Naive thymus-derived CD8-positive, alpha-beta T cell (primary cell): ENCODE measurements around the gene ECT2. TPM values are rescaled to one million over a fixed set of nuclear protein-coding genes. Genes with fewer than 3 reads are reported as not detected.
"Not testable (repeated sequence)": the region's sequence is repeated elsewhere in the genome, so short reads cannot be mapped to it uniquely, and the experiment has no call there.

Experiments used
- ATAC-seq, 2 donors: fragments of 150-1000 bp; cut with Tn5 transposase in 1 of 2; sonication (Bioruptor Pico), chemical (Tn5 transposase) in 1 of 2; 1 replicate in 1 of 2; 2 replicates in 1 of 2; pipeline ENCODE4 v1.10.0; 2021; ENCODE audit warnings: mild to moderate bottlenecking in 2 of 2, moderate library complexity in 2 of 2
- POLR2A ChIA-PET: fragments of 350-600 bp; sonication (Branson Sonifier 250); formaldehyde crosslinking; loops from one replicate; lab custom pipeline; 2021; ENCODE audit warnings: antibody characterized with exemption; lab: Charles Lee
- DNase-seq, 10 donors: peaks; one replicate each; pipeline versions ENCODE4 v3.0.0 to v3.0.0-alpha.2; 2020 to 2022
- H3K27ac Mint-ChIP-seq, 10 donors: one replicate each; pipeline ENCODE4 v1.8.0; 2020 to 2022; ENCODE audit warnings: mild to moderate bottlenecking in 10 of 10, mixed read lengths in 10 of 10, moderate library complexity in 4 of 10, inconsistent platforms in 1 of 10
- H3K27me3 Mint-ChIP-seq, 5 donors: one replicate each; pipeline ENCODE4 v1.8.0; 2021 to 2022; ENCODE audit warnings: mixed read lengths in 5 of 5
- H3K36me3 Mint-ChIP-seq, 3 donors: one replicate each; pipeline ENCODE4 v1.8.0; 2020 to 2022; ENCODE audit warnings: mixed read lengths in 3 of 3, mild to moderate bottlenecking in 2 of 3, inconsistent platforms in 1 of 3
- H3K4me1 Mint-ChIP-seq, 4 donors: one replicate each; pipeline ENCODE4 v1.8.0; 2021 to 2022; ENCODE audit warnings: mixed read lengths in 4 of 4
- H3K4me3 Mint-ChIP-seq, 10 donors: one replicate each; pipeline ENCODE4 v1.8.0; 2020 to 2022; ENCODE audit warnings: mild to moderate bottlenecking in 10 of 10, mixed read lengths in 10 of 10, moderate library complexity in 6 of 10, inconsistent platforms in 1 of 10
- H3K9me3 Mint-ChIP-seq, 9 donors: one replicate each; pipeline ENCODE4 v1.8.0; 2020 to 2022; ENCODE audit warnings: mixed read lengths in 9 of 9, mild to moderate bottlenecking in 3 of 9, inconsistent platforms in 1 of 9, moderate library complexity in 1 of 9
- polyA plus RNA-seq, 3 donors: library from polyadenylated mRNA; unstranded; fragments of 300-500 nt; fragmentation: Illumina TruSeq; gene quantifications; one replicate each; pipeline ENCODE4 v1.2.3, GENCODE V29; 2021
- total RNA-seq, 8 experiments: library from RNA in 2 of 8; stranded (reverse) in 2 of 8; gene quantifications; one replicate each; pipeline ENCODE4 v1.2.3 and lab custom pipeline; 2021 to 2026

ECT2 gene
- total and polyA plus RNA-seq, 5 experiments from 2014 or later, result 1.1 to 2.2 (median 1.8) TPM

DNA sequence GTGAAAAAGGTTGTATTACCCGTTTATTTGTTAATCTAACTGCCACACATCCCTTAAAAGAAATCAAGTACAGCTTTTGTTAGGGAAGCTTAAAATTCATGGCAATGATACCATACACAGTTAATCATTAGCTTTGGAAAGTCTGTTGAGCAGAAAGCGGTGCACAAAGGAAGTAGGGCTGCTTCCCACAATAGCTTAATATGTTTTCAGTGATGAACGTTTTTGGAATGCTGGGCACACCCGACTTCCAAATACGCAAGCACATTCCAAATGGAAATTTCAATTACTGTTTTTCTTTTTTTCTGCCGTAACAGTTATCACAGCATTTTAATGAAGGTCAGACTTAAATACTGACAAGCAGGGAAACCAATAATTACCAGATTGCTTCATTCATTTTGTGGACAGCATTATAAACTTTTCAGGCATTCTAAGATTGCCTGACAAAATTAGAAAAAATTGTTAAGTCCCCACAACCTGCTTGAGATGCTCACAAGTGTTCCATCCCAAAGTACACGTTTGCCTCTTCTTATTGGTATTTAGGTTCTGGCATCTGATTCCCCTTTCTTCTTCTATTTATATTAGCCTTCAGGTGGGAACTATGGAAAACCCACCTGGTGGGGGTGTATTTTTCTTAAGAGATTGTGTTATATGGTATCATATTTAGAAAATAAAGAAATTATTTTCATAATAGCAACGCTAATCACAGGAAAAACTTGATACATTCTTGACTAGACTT is 1.1 kb upstream of the ECT2 start:
- H3K27me3 Mint-ChIP-seq, result peaks cover 0 to 2% (median 0%) of the 10 kb centered on the region in 5 donors
- POLR2A ChIA-PET, result interaction anchor here (1.9 kb wide), 1 partner anchor 38 kb away, joined by 9 read pairs; the partner anchor contains the start of gene NCEH1

GRCh38 chr3:172750069-172750367 is 508 bp upstream of the ECT2 start:
- no peaks in the 10 kb centered on the region for H3K36me3 Mint-ChIP-seq
- POLR2A ChIA-PET, result interaction anchor here (0.5 to 1.9 kb wide), 2 partner anchors 25 to 39 kb away, joined by 3 to 9 read pairs; partner anchors contain the start of gene NCEH1
- H3K9me3 Mint-ChIP-seq, result no peaks in the 10 kb centered on the region
- DNase-seq, result no peak
- ATAC-seq, result no peak
- peak overlapping the region; percentile 58 to 96 (median 84) for H3K27ac Mint-ChIP-seq
- peaks cover 0 to 2% (median 0%) of the 10 kb centered on the region in 5 donors for H3K27me3 Mint-ChIP-seq
- H3K4me1 Mint-ChIP-seq, result peaks cover 2 to 16% (median 12%) of the 10 kb centered on the region in 4 donors
- peak overlapping the region; percentile 87 to 100 (median 97) for H3K4me3 Mint-ChIP-seq

More for the DNA sequence above, 1.1 kb upstream of the ECT2 start:
- DNase-seq (no peak), ATAC-seq (no peak)
- Mint-ChIP-seq H3K9me3 (no peaks in the 10 kb centered on the region), H3K4me1 (peaks cover 2 to 16% (median 12%) of the 10 kb centered on the region in 4 donors), H3K27ac (peak overlapping the region in 8 of 10 donors; percentile 12 to 96 (median 71)), H3K4me3 (peak overlapping the region in 9 of 10 donors; percentile 87 to 100 (median 98)), H3K36me3 (no peaks in the 10 kb centered on the region)

- Mint-ChIP-seq H3K36me3 (no peaks in the 10 kb centered on the region), H3K9me3 (no peaks in the 10 kb centered on the region), H3K27me3 (peaks cover 0 to 2% (median 0%) of the 10 kb centered on the region in 5 donors), H3K4me1 (peaks cover 2 to 16% (median 12%) of the 10 kb centered on the region in 4 donors), H3K4me3 (peak overlapping the region; percentile 87 to 100 (median 97)), H3K27ac (peak overlapping the region in 9 of 10 donors; percentile 14 to 81 (median 58))
- POLR2A ChIA-PET, result interaction anchor here (1.9 kb wide), 1 partner anchor 40 kb away, joined by 9 read pairs; the partner anchor contains the start of gene NCEH1
- no peak for DNase-seq
- ATAC-seq, result no peak
Measured at GRCh38 chr3:172751175-172751704, 714 bp downstream of the ECT2 start.

DNA sequence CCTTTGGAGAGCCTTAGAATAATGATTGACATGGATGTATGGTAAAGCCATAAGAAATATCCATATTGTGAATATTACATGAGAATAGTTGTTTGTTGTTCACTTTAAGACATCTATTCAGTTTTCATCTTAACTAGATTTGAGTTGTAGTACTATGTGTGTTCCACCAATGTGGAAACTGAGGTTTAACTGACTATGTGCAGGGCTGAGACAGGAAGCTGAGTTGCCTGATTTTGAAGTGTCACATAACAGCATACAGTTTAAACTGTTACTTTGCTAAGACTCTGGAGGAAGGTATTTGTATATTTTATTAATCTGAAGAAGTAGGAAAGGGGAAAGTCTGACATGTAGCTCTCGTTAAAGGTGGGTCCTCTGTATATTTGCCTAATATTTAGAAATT is 2.1 kb downstream of the ECT2 start:
- Mint-ChIP-seq H3K27ac (no peak overlapping the region), H3K36me3 (no peaks in the 10 kb centered on the region), H3K4me1 (peaks cover 2 to 16% (median 12%) of the 10 kb centered on the region in 4 donors), H3K9me3 (no peaks in the 10 kb centered on the region), H3K27me3 (peaks cover 0 to 2% (median 0%) of the 10 kb centered on the region in 5 donors), H3K4me3 (peak overlapping the region in 3 of 10 donors; percentile 29 to 87 (median 52))
- DNase-seq (no peak), ATAC-seq (no peak)
- POLR2A ChIA-PET, result no interaction called here

DNA sequence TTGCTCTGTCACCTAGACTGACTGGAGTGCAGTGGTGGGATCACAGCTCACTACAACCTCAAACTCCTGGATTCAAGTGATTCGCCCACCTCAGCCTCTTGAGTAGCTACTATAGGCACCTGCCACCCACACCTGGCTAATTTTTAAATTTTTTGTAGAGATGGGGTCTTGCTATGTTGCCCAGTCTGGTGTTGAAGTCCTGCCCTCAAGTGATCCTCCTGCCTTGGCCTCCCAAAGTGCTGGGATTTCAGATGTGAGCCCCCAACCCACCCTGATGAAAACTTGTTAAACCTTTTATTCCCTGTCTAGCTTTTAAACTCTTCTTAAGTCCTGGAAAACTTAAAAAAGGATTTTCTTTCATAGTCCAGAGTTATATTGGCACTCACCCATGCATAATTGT is 2.6 kb downstream of the ECT2 start:
- no peak for DNase-seq
- Mint-ChIP-seq H3K9me3 (no peaks in the 10 kb centered on the region), H3K27me3 (peaks cover 0 to 2% (median 0%) of the 10 kb centered on the region in 5 donors), H3K36me3 (no peaks in the 10 kb centered on the region), H3K4me3 (no peak overlapping the region), H3K27ac (no peak overlapping the region), H3K4me1 (peaks cover 2 to 16% (median 12%) of the 10 kb centered on the region in 4 donors)
- POLR2A ChIA-PET, result no interaction called here
- no peak for ATAC-seq

DNA sequence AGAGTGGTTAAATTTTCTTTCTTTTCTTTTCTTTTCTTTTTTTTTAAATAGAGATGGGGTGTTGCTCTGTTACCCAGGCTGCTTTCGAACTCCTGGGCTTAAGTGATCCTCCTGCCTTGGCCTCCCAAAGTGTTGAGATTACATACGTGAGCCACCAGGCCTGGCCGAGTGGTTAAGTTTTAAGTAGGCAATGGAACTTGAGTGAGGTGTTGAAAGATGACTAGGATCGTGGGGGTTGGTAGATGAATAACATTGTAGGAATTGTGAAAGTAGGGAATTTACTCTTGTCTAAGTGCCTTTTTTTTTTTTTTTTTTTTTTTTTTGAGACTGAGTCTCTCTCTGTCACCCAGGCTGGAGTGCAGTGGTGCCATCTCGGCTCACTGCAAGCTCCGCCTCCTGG is 9.9 kb downstream of the ECT2 start:
- H3K27me3 Mint-ChIP-seq, H3K27ac Mint-ChIP-seq: not testable (repeated sequence)

GRCh38 chr3:172766241-172766640 is 15.7 kb downstream of the ECT2 start:
- no peak overlapping the region for H3K27ac Mint-ChIP-seq

More for the DNA sequence above, 9.9 kb downstream of the ECT2 start:
- DNase-seq, H3K9me3 Mint-ChIP-seq, H3K4me3 Mint-ChIP-seq, ATAC-seq, POLR2A ChIA-PET, H3K4me1 Mint-ChIP-seq, H3K36me3 Mint-ChIP-seq: not testable (repeated sequence)

GRCh38 chr3:172766718-172767405 is 16.3 kb downstream of the ECT2 start:
- Mint-ChIP-seq H3K4me1 (no peaks in the 10 kb centered on the region), H3K27me3 (no peaks in the 10 kb centered on the region), H3K4me3 (no peak overlapping the region), H3K27ac (no peak overlapping the region), H3K36me3 (peaks cover 0 to 14% (median 2%) of the 10 kb centered on the region in 3 donors), H3K9me3 (peaks cover 0 to 1% (median 0%) of the 10 kb centered on the region in 9 donors)
- DNase-seq, result no peak
- ATAC-seq, result no peak
- POLR2A ChIA-PET, result interaction anchor here (0.6 kb wide), 1 partner anchor 12 kb away, joined by 7 read pairs; no protein-coding TSS in a partner anchor

More at GRCh38 chr3:172766241-172766640, 15.7 kb downstream of the ECT2 start:
- H3K4me1 Mint-ChIP-seq, result no peaks in the 10 kb centered on the region
- H3K9me3 Mint-ChIP-seq, result peaks cover 0 to 1% (median 0%) of the 10 kb centered on the region in 9 donors
- POLR2A ChIA-PET, result interaction anchor here (0.6 kb wide), 1 partner anchor 12 kb away, joined by 7 read pairs; no protein-coding TSS in a partner anchor
- H3K27me3 Mint-ChIP-seq, result no peaks in the 10 kb centered on the region
- ATAC-seq, result no peak
- peaks cover 0 to 12% (median 2%) of the 10 kb centered on the region in 3 donors for H3K36me3 Mint-ChIP-seq
- no peak overlapping the region for H3K4me3 Mint-ChIP-seq
- DNase-seq, result no peak

- POLR2A ChIA-PET, result no interaction called here
- Mint-ChIP-seq H3K4me1 (no peaks in the 10 kb centered on the region), H3K27ac (no peak overlapping the region), H3K36me3 (peaks cover 0 to 14% (median 8%) of the 10 kb centered on the region in 3 donors), H3K9me3 (peaks cover 0 to 1% (median 0%) of the 10 kb centered on the region in 9 donors), H3K4me3 (no peak overlapping the region), H3K27me3 (no peaks in the 10 kb centered on the region)
- no peak for DNase-seq
- no peak for ATAC-seq
Measured at GRCh38 chr3:172770382-172770781, 19.9 kb downstream of the ECT2 start.

- no peak for DNase-seq
- no peak overlapping the region for H3K27ac Mint-ChIP-seq
- no peaks in the 10 kb centered on the region for H3K4me1 Mint-ChIP-seq
- H3K27me3 Mint-ChIP-seq, result no peaks in the 10 kb centered on the region
- H3K36me3 Mint-ChIP-seq, result peaks cover 0 to 17% (median 8%) of the 10 kb centered on the region in 3 donors
- POLR2A ChIA-PET, result no interaction called here
- no peak overlapping the region for H3K4me3 Mint-ChIP-seq
- H3K9me3 Mint-ChIP-seq, result peaks cover 0 to 1% (median 0%) of the 10 kb centered on the region in 9 donors
- no peak for ATAC-seq
Measured at GRCh38 chr3:172771672-172772071, 21.1 kb downstream of the ECT2 start.

- H3K4me3 Mint-ChIP-seq, result no peak overlapping the region
- DNase-seq (no peak), ATAC-seq (no peak)
- H3K4me1 Mint-ChIP-seq, result no peaks in the 10 kb centered on the region
- H3K36me3 Mint-ChIP-seq, result peaks cover 0 to 10% (median 8%) of the 10 kb centered on the region in 3 donors
- H3K9me3 Mint-ChIP-seq, result no peaks in the 10 kb centered on the region
- no peaks in the 10 kb centered on the region for H3K27me3 Mint-ChIP-seq
- POLR2A ChIA-PET, result no interaction called here
- H3K27ac Mint-ChIP-seq, result no peak overlapping the region
Measured at GRCh38 chr3:172776049-172776717, 25.7 kb downstream of the ECT2 start.

- POLR2A ChIA-PET, result no interaction called here
- Mint-ChIP-seq H3K4me1 (no peaks in the 10 kb centered on the region), H3K27ac (no peak overlapping the region), H3K4me3 (no peak overlapping the region), H3K9me3 (no peaks in the 10 kb centered on the region), H3K36me3 (peaks cover 0 to 8% (median 6%) of the 10 kb centered on the region in 3 donors), H3K27me3 (no peaks in the 10 kb centered on the region)
- ATAC-seq (no peak), DNase-seq (no peak)
Measured at GRCh38 chr3:172777901-172778300, 27.4 kb downstream of the ECT2 start.
